Left renal cortex interstitium (tissue), 4 donors: ENCODE results near the gene TEKT5. TPM values are rescaled to one million over a fixed set of nuclear protein-coding genes. Genes with fewer than 3 reads are reported as not detected.
A peak's percentile ranks its signal among the peaks of the same experiment; 100 is the strongest.
"Not testable (repeated sequence)": the region's sequence is repeated elsewhere in the genome, so short reads cannot be mapped to it uniquely, and the experiment has no call there.

Experiments
- DNase-seq, 4 donors: peaks; one replicate each; pipeline ENCODE4 v3.0.0-alpha.2; 2013; ENCODE audit warnings: low read depth in 4 of 4, low spot score in 2 of 4, missing footprints in 1 of 4
- polyA plus RNA-seq, 4 donors: library from polyadenylated mRNA; unstranded; fragments of 120-200 nt; gene quantifications; one replicate each; pipeline ENCODE4 v1.2.1, GENCODE V29; 2013; ENCODE audit not compliant: insufficient read length in 4 of 4

The TEKT5 gene
- under 1 TPM; 0.17 to 0.64 (median 0.38) TPM for polyA plus RNA-seq

DNA sequence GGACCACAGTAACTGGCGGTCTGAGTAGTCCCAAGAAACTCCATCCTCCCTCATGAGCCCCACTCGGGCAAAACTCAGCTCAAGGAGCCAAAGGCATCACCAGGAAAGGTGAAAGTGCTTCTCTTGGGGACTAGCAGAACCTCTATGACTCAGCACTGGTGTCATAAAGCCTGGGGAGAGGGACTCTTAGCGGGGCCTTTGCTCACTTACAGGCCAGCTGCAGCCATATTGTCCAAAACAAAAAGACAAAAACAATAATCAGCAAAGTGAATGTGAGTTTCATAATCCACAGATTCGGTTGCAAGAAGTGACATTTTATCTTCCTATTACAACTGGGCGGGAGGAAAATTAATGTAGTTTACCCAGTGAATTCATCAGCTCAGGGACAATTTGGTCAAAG is at the start of gene TEKT5:
Gene TEKT5 (minus strand): TSS at position 101 of the 400 bp plus-strand sequence. CDS start 57 bp downstream, at position 44.
- DNase-seq = no peak

DNA sequence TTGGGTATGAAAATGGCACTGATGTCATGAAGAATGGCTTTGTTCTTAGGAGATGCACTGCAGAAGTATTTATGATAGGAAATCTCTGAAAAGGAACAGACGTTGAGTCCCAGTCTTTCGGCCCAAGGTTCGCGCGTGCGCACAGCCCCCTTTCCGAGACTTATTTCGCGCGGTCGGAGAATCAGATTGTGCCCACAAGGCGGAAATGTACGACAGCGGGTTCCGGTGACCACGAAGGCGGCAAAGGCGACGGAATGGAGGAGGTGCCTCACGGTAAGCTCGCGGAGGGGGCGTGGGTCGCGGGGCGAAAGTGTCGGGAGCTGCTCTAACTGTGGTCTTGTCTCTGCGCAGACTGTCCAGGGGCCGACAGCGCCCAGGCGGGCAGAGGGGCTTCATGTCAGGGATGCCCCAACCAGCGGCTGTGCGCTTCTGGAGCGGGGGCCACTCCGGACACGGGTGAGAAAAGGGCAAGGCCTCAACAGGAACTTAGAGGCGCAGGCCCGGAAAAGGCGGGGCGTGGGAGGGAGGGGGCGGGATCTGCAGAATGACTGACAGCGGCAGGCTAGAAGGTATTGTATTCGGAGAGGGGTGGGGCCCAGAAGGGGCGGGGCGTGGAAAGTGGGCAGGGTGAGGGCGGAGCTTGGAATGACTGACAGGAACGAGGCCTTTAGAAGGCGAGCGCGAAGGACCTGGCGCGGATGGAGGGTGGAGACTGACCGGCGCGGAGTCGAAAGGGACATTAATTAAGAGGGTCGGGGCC is 49.1 kb upstream of the TEKT5 start, which contains the start of gene NUBP1:
Gene NUBP1 (plus strand): TSS at position 233 of the 760 bp plus-strand sequence. CDS start 22 bp downstream, at position 255.
- peak; percentile 96 to 99 (median 98) for DNase-seq

- DNase-seq = no peak
Observed at GRCh38 chr16:10743227-10743609, 48.5 kb upstream of the TEKT5 start.

DNA sequence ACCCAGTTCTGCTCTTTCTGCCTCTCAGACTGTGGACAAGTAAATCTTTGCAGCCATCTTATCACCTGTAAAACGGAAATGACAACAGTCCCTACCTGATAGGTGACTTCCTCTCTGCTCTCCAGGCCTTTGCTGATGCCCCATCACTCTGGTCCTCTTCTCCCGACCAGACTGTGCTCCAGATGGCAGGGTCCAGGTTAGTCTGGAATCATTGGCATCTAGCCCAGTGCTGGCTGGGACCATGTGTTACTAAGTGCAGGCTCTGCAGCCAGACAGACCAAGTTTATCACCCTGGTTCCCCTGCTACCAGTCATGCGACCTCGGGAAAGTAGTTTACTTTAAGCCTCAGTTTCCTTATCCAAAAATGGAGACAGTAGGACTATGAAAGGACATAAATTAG is 47.1 kb upstream of the TEKT5 start:
- DNase-seq = no peak

DNA sequence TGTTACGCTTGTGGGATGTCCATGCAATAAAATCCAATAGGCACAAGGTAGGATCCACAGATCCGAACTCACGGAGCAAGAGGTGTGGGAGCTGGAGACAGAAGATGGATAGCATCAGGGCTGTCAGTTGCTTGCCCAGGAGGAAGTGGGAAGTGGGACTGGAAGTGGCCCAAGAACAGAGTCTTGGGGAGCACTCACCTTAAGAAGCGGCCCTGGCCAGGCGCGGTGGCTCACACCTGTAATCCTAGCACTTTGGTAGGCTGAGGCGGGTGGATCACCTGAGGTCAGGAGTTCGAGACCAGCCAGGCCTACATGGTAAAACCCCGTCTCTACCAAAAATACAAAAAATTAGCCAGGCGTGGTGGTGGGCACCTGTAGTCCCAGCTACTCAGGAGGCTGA is 46.5 kb upstream of the TEKT5 start:
- not testable (repeated sequence) for DNase-seq

- DNase-seq = no peak
Observed at GRCh38 chr16:10740845-10741208, 46.1 kb upstream of the TEKT5 start.

DNA sequence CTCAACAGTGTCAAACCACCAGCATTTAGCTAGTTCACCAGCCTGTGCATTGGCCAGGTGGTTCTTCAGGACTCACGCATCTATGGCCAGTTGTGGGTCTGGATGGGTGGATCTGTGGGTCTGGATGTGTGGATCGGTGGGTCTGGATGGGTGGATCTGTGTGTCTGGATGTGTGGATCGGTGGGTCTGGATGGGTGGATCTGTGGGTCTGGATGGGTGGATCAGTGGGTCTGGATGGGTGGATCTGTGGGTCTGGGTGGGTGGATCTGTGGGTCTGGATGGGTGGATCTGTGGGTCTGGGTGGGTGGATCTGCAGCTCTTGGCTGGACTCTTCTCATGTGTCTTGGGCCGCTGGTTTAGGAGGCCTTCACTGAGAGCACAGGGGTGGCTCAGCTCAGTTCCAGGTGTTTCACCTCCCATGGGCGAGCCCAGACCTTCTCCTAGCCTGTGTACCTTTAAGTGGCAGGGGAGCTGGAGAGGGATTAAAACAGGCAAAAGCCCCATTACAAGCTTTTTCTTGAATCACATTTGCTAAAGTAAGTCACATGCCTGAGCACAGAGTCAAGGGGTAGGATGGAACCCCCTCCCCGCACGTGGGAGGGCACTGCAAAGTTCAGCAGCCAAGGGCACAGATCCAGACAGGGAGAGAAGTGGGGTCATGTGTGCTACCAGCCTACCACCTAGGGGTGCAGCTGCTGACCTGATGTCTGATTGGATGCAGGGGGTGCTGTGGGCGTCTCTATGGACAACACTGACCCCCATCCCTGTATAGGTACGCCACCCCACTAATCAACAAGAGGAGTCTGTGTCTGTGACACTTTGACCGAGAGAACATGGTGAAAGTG is 45.5 kb upstream of the TEKT5 start:
- DNase-seq = no peak

DNA sequence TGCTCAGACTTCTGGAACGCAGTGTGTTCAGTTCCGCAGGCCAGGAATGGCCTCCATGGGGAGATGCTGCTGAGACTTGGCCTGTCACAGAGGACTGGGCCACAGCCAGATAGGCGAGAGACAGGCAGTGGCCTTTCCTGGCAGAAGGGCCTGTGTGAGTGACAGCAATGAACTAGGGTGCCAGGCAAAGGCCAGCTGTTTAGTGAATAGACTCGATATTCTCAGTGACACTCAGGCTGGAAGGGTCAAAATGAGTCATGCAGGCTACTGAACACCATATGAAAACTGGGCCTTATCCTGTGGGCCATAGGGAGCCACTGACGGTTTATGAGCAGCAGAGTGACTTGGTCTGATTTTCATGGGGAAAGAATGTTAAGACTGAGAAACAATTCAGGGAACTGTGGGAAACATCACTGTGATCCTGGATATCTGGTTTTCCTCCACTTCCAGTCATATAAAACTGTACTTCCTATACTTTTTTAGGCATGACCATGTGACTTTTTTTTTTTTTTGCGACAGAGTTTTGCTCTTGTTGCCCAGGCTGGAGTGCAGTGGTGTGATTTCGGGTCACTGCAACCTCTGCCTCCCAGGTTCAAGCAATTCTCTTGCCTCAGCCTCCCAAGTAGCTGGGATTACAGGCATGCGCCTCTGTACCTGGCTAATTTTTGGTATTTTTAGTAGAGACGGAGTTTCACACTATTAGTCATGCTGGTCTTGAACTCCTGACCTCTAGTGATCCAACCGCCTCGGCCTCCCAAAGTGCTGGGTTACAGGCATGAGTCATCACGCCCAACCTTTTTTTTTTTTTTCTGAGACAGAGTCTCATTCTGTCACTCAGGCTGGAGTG is 43.7 kb upstream of the TEKT5 start:
- DNase-seq = no peak

- DNase-seq = peak in 2 of 4 donors; percentile 55 to 64
Observed at GRCh38 chr16:10737068-10737625, 42.4 kb upstream of the TEKT5 start.

GRCh38 chr16:10731790-10732189 is 37.1 kb upstream of the TEKT5 start:
- DNase-seq = no peak

- no peak for DNase-seq
Observed at GRCh38 chr16:10729104-10730048, 34.6 kb upstream of the TEKT5 start.

DNA sequence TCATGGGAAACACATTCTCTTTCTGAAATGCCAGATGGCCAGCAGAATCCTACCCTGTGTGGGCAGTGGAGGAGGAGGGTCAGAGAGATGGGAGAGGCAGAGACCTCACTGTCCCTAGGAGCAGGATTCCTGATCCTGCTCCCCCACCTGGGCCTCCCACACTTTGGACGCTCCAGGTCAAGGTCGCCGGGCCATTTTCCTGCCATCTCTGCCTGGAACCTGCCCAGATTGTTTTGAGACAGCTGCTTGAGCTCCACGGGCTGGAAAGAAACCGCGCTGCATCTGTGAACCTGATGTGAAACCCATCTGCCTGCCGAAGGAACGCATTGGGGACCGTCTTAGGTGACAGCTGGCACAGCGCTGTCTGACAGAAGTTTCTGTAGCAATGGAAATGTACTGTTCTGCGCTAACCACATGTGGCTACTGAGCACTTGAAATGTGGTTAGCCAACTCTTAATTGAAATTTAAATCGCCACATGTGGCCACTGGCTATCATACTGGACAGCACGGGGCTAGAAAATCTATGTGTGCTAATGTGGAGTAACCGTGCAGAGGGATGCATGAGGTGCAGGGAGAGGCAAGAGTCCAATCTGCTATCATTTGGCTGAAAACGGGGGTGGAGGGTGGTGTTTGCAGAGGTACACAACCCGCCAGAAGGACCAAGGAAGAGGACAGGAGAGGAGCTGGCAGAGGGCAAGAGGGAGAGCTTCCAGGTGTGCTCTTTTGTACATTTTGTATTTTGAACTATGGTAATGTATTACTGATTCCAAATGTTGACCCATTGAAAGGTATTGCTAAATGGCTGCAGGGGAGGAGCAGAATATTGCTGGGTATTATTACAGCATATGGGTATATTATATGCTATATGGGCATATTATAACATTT is 33.5 kb upstream of the TEKT5 start:
- peak in 1 of 4 donors; percentile 27 for DNase-seq

- DNase-seq = no peak
Observed at GRCh38 chr16:10708969-10709368, 14.2 kb upstream of the TEKT5 start.

DNA sequence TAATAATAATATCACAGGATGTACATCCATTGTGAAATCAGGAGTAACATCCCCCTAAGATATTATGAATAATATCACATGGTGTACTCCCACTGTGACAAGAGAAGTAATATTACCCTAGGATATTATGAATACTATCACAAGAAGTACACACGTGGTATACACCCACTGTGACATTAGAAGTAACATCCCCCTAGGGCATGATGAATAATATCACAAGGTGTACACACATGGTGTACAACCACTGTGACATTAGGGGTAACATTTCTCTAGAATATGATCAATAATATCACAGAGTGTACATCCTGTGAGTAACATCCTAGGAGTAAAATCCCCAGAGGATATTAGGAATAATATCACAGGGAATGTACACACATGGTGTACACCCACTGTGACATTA is 5.0 kb upstream of the TEKT5 start:
- no peak for DNase-seq

GRCh38 chr16:10694306-10694705 is 424 bp downstream of the TEKT5 start:
- DNase-seq = no peak

DNA sequence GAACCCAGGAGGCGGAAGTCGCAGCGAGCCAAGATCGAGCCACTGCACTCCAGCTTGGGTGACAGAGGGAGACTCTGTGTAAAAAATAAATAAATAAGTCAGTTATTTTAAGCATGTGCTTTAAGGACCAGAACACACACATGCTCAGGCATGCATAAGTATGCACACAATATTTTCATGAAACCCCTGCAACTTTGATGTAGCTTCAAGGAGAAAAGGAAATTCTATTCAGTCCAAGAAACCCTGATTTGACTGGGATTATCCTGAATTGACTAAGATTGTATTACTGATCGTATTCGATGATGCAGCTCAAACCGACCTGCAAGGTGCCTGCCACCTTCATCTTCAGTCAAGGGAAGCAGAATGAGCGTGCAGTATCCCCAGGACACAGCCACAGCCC is 841 bp downstream of the TEKT5 start:
- no peak for DNase-seq

- DNase-seq = no peak
Observed at GRCh38 chr16:10692470-10692869, 2.3 kb downstream of the TEKT5 start.

DNA sequence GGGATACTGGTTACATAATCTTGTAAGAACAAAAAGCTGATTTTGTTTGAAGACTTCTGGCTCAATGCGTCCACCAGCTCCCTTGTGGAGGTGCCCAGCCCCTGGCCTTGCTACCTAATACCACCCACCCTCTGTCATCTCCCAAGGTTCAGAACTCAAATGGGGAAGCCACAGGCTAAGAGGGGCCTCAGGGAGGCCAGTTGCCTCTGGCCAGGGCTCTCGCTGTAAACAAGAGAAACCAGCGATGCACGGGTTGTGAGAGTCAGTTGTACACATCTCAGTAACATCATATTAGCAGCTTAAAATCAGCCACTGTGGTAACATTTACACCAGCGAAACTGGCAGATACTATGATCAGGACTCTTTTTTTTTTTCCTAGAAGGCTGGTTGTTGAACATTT is 6.0 kb downstream of the TEKT5 start:
- no peak for DNase-seq
